Activated CD4-positive, alpha-beta T cell treated with anti-CD3 and anti-CD28 coated beads, Interleukin-2, amount 10 ng/mL, durations not matched to agents 24 days and 14 days (primary cell): Measurements from ENCODE around the gene DNAI7. TPM values are rescaled to one million over a fixed set of nuclear protein-coding genes. Genes with fewer than 3 reads are reported as not detected.

Source experiments
- DNase-seq: peaks from one replicate; pipeline ENCODE4 v3.0.0; 2022
- H3K27ac Mint-ChIP-seq: one replicate; pipeline ENCODE4 v1.8.0; 2022; ENCODE audit warnings: mild to moderate bottlenecking, mixed read lengths
- H3K27me3 Mint-ChIP-seq: one replicate; pipeline ENCODE4 v1.8.0; 2022; ENCODE audit warnings: mixed read lengths
- H3K36me3 Mint-ChIP-seq: one replicate; pipeline ENCODE4 v1.8.0; 2022; ENCODE audit warnings: low read depth, mild to moderate bottlenecking, mixed read lengths
- H3K4me1 Mint-ChIP-seq: one replicate; pipeline ENCODE4 v1.8.0; 2021; ENCODE audit warnings: mixed read lengths
- H3K4me3 Mint-ChIP-seq: one replicate; pipeline ENCODE4 v1.8.0; 2022; ENCODE audit warnings: mild to moderate bottlenecking, moderate library complexity, mixed read lengths
- H3K9me3 Mint-ChIP-seq: one replicate; pipeline ENCODE4 v1.8.0; 2021; ENCODE audit warnings: mixed read lengths
- intact Hi-C: fragments of 100-400 bp; cut with micrococcal nuclease; formaldehyde crosslinking; loops from one replicate; pipeline ENCODE4 v1.15.1; 2023
- total RNA-seq: library from RNA; stranded (reverse); gene quantifications from 2 replicates; pipeline ENCODE4 v1.2.3, GENCODE V29; 2022

DNAI7 gene
- total RNA-seq, 1 donor from 2014 or later, result not detected

DNA sequence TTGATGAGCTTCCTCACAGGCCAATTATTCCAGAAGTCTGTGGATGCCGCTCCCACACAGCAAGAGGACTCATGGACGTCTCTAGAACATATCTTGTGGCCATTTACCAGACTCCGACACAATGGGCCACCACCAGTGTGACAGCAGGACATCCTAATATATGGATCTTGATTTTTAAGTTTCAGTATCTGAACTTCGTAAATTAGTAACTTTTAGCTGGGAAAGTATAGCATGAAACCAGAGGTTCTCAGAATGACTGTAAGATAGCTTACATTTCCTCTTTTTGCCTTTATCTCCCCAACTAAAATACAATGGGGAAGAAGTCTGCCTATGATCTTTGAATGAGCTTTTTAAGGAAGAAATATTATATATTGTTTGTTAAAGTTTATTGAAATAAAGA is 87.0 kb downstream of the DNAI7 start:
- H3K27me3 Mint-ChIP-seq, result no peaks in the 10 kb centered on the region
- no peak overlapping the region for H3K4me3 Mint-ChIP-seq

GRCh38 chr12:25106818-25107217 is 88.1 kb downstream of the DNAI7 start:
- intact Hi-C loops, result no loop called here
- H3K4me1 Mint-ChIP-seq, result peaks cover 1% of the 10 kb centered on the region
- no peak overlapping the region for H3K27ac Mint-ChIP-seq
- no peak for DNase-seq
- H3K4me3 Mint-ChIP-seq, result no peak overlapping the region
- H3K9me3 Mint-ChIP-seq, result no peaks in the 10 kb centered on the region
- H3K27me3 Mint-ChIP-seq, result no peaks in the 10 kb centered on the region
- H3K36me3 Mint-ChIP-seq, result peaks cover 38% of the 10 kb centered on the region

More for the DNA sequence above, 87.0 kb downstream of the DNAI7 start:
- no peak for DNase-seq
- peaks cover 33% of the 10 kb centered on the region for H3K36me3 Mint-ChIP-seq
- no peak overlapping the region for H3K27ac Mint-ChIP-seq
- intact Hi-C loops, result no loop called here
- peaks cover 1% of the 10 kb centered on the region for H3K4me1 Mint-ChIP-seq
- H3K9me3 Mint-ChIP-seq, result no peaks in the 10 kb centered on the region

DNA sequence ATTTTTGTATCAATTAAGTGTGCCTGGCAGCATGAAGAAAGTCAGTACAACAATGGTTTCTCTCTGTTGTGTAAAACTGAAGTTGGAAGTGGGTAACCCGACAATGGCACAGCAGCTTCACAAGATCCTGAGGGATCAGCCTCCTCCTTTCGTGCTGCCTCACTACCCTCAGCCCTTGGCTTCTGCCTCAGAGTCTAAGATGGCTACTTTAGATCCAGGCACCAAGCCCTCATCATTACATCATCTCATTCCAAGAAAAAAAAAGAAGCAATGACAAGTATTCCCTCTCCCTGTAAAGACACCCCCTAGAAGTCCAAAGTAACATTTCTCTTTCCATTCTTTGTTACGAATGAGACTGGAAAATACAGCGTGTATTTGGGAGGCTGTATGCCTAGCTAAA is 92.6 kb downstream of the DNAI7 start:
- peaks cover 20% of the 10 kb centered on the region for H3K36me3 Mint-ChIP-seq
- H3K4me3 Mint-ChIP-seq, result no peak overlapping the region
- no peak for DNase-seq
- H3K27me3 Mint-ChIP-seq, result no peaks in the 10 kb centered on the region
- H3K4me1 Mint-ChIP-seq, result peaks cover 2% of the 10 kb centered on the region
- intact Hi-C loops, result no loop called here
- no peaks in the 10 kb centered on the region for H3K9me3 Mint-ChIP-seq
- H3K27ac Mint-ChIP-seq, result no peak overlapping the region

DNA sequence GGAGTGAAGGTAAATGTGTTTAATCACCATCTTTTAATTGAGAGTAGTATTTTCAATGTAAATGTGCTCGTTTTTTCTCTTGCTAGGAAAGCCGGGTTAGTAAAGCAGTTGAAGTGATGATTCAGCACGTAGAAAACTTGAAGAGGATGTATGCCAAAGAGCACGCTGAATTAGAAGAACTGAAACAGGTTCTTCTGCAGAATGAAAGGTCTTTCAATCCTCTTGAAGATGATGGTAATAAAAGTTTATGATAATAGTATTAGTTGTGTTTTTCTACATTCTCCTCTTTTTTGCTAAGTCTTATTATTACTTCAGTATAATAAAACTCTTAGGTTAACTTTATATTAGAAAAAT is 93.9 kb downstream of the DNAI7 start:
- Mint-ChIP-seq H3K4me3 (no peak overlapping the region), H3K36me3 (peaks cover 23% of the 10 kb centered on the region), H3K4me1 (peaks cover 2% of the 10 kb centered on the region), H3K27me3 (no peaks in the 10 kb centered on the region), H3K9me3 (no peaks in the 10 kb centered on the region), H3K27ac (no peak overlapping the region)
- intact Hi-C loops, result no loop called here
- DNase-seq, result no peak

GRCh38 chr12:25100194-25101091 is 94.5 kb downstream of the DNAI7 start:
- Mint-ChIP-seq H3K4me1 (peaks cover 2% of the 10 kb centered on the region), H3K9me3 (no peaks in the 10 kb centered on the region), H3K27ac (no peak overlapping the region), H3K27me3 (no peaks in the 10 kb centered on the region), H3K36me3 (peaks cover 27% of the 10 kb centered on the region), H3K4me3 (no peak overlapping the region)
- DNase-seq, result no peak
- intact Hi-C loops, result no loop called here

DNA sequence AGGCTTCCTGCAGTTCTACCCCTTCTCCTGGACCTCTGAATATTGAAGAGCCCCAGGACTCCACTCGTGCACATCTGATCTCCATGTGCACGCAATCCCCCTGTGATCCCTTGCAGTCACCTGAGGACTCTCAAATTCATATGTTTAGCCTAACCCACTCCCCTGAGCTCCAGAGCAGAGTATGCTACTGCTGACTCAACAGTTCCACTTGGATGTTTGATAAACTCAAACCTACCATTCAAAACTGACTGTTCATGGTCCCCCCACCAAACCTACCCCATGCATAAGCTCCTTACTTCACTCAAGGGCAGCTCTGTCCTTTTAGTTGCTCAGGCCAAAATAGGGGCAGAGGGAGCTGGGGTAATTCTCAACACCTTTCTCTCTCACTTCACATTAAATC is 96.0 kb downstream of the DNAI7 start:
- DNase-seq, result no peak
- no peak overlapping the region for H3K4me3 Mint-ChIP-seq
- H3K4me1 Mint-ChIP-seq, result peaks cover 2% of the 10 kb centered on the region
- peaks cover 30% of the 10 kb centered on the region for H3K36me3 Mint-ChIP-seq
- H3K9me3 Mint-ChIP-seq, result peaks cover 5% of the 10 kb centered on the region
- intact Hi-C loops, result no loop called here
- H3K27me3 Mint-ChIP-seq, result no peaks in the 10 kb centered on the region
- H3K27ac Mint-ChIP-seq, result no peak overlapping the region

DNA sequence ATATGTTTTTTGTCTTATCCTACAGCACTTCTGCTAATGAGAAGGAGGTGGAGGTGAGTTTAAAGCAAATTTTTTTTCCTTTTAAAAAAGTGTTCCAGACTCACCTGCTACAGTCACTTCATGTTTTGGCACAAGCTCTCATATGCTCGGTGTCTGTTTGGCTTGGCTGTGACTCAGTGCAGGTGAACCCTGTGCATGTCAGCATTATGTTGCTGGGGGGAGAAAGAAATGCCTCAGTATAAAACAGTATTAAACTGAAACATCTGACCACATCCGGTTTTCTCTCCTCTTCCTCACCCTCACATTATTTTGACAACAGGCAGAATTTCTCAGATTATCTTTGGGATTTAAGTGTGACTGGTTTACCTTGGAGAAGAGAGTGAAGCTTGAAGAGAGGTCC is 105.2 kb downstream of the DNAI7 start:
- no peak overlapping the region for H3K4me3 Mint-ChIP-seq
- DNase-seq, result no peak
- intact Hi-C loops, result loop anchor here (2.0 kb wide), 1 partner anchor 35 kb away; no protein-coding TSS in a partner anchor
- H3K27me3 Mint-ChIP-seq, result no peaks in the 10 kb centered on the region
- H3K36me3 Mint-ChIP-seq, result peaks cover 68% of the 10 kb centered on the region
- peak overlapping the region; percentile 0 for H3K27ac Mint-ChIP-seq
- peaks cover 11% of the 10 kb centered on the region for H3K9me3 Mint-ChIP-seq
- peaks cover 5% of the 10 kb centered on the region for H3K4me1 Mint-ChIP-seq

DNA sequence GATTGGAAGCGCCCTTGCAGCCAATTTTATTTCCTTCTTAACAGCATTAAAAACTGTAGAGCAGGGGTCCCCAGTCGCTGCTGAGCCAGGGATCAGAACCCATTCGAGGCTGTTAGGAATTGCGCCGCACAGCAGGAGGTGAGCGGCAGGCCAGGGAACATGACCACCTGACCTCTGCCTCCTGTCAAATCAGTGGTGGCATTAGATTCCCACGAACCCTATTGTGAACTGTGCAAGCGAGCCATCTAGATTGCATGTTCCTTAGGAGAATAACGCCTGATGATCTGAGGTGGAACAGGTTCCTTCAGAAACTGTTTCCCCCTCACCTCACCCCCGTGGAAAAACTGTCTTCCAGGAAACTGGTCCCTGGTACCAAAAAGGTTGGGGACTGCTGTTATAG is 107.4 kb downstream of the DNAI7 start:
- no peaks in the 10 kb centered on the region for H3K27me3 Mint-ChIP-seq
- peaks cover 5% of the 10 kb centered on the region for H3K4me1 Mint-ChIP-seq
- no peak overlapping the region for H3K4me3 Mint-ChIP-seq
- intact Hi-C loops, result no loop called here
- peaks cover 61% of the 10 kb centered on the region for H3K36me3 Mint-ChIP-seq
- H3K27ac Mint-ChIP-seq, result no peak overlapping the region
- DNase-seq, result no peak
- H3K9me3 Mint-ChIP-seq, result no peaks in the 10 kb centered on the region

DNA sequence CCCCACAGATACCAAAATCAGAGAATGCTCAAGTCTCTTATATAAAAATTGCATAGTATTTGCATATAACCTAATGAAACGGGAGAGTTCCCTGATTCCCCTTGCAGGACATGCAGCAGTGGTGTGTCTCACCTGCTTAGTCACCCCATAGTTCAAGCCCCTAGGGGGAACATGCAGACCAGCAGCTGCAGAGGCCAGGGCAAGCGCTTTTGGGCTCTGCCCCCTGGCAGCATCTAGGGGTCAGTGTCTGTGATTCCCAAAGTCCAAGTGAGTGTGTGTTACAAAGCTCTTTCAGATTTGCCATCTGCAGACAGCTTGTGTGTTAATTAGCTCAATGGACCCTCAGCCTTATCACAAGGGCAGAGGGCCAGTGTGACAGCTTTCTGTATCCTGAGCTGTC is 110.1 kb downstream of the DNAI7 start:
- intact Hi-C loops, result no loop called here
- Mint-ChIP-seq H3K27ac (no peak overlapping the region), H3K9me3 (no peaks in the 10 kb centered on the region), H3K27me3 (no peaks in the 10 kb centered on the region), H3K4me1 (peaks cover 5% of the 10 kb centered on the region), H3K4me3 (no peak overlapping the region), H3K36me3 (peaks cover 53% of the 10 kb centered on the region)
- no peak for DNase-seq

GRCh38 chr12:25083211-25083610 is 111.7 kb downstream of the DNAI7 start:
- Mint-ChIP-seq H3K4me1 (peaks cover 5% of the 10 kb centered on the region), H3K27ac (peak overlapping the region; percentile 28), H3K27me3 (no peaks in the 10 kb centered on the region), H3K4me3 (no peak overlapping the region), H3K9me3 (no peaks in the 10 kb centered on the region), H3K36me3 (peaks cover 54% of the 10 kb centered on the region)
- intact Hi-C loops, result no loop called here
- DNase-seq, result no peak

DNA sequence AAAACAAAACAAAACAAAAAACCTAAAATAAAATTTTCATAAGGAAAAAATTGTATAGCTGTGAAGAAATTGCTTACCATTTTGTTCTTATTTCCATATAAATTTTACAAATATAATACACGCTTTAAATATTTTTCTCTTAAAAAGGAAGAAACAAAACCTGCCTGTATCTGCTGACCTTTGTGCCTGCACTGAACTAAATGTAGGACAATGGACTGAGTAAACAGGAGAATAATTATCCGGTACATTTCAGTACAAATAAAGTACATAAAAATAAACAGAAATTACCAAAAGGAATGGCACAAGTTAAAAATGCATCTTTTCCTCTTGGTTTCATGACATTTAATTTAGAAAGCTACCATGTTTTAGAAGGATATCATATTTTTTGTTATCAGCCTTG is 112.3 kb downstream of the DNAI7 start:
- Mint-ChIP-seq H3K27me3 (no peaks in the 10 kb centered on the region), H3K4me3 (no peak overlapping the region), H3K27ac (no peak overlapping the region), H3K4me1 (peaks cover under 1% of the 10 kb centered on the region), H3K36me3 (peaks cover 49% of the 10 kb centered on the region), H3K9me3 (no peaks in the 10 kb centered on the region)
- intact Hi-C loops, result no loop called here
- no peak for DNase-seq

GRCh38 chr12:25079393-25079792 is 115.6 kb downstream of the DNAI7 start:
- Mint-ChIP-seq H3K4me3 (no peak overlapping the region), H3K36me3 (peaks cover 39% of the 10 kb centered on the region), H3K27me3 (no peaks in the 10 kb centered on the region), H3K4me1 (peaks cover 2% of the 10 kb centered on the region), H3K27ac (no peak overlapping the region), H3K9me3 (no peaks in the 10 kb centered on the region)
- intact Hi-C loops, result no loop called here
- no peak for DNase-seq

DNA sequence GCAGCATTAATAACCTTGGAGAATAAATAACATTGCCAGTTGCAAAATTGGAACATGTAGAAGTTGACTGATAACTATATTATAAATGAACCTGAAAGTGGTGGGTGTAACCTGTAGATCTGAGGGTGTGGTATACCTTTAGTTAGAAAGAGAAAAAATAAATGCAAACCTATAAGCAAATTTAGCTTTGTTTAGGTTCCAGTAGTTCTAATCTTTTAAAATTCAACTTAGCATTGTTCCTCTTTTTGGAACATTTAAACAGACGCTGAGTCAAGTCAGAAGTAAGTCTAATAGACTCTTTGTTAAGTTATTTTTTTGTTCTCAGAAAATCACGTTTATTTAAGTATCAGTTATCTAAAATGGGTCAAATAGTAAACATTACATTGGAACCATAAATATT is 120.0 kb downstream of the DNAI7 start:
- no peak overlapping the region for H3K4me3 Mint-ChIP-seq
- no peak overlapping the region for H3K27ac Mint-ChIP-seq
- peaks cover 53% of the 10 kb centered on the region for H3K36me3 Mint-ChIP-seq
- H3K4me1 Mint-ChIP-seq, result peaks cover 8% of the 10 kb centered on the region
- peaks cover 7% of the 10 kb centered on the region for H3K9me3 Mint-ChIP-seq
- intact Hi-C loops, result no loop called here
- H3K27me3 Mint-ChIP-seq, result no peaks in the 10 kb centered on the region
- no peak for DNase-seq

- intact Hi-C loops, result no loop called here
- H3K4me1 Mint-ChIP-seq, result peaks cover 10% of the 10 kb centered on the region
- H3K27ac Mint-ChIP-seq, result no peak overlapping the region
- peaks cover 7% of the 10 kb centered on the region for H3K9me3 Mint-ChIP-seq
- no peak overlapping the region for H3K4me3 Mint-ChIP-seq
- H3K27me3 Mint-ChIP-seq, result no peaks in the 10 kb centered on the region
- no peak for DNase-seq
- peaks cover 55% of the 10 kb centered on the region for H3K36me3 Mint-ChIP-seq
Observed at GRCh38 chr12:25074113-25074512, 120.8 kb downstream of the DNAI7 start.
